Stimulated activated CD8-positive, alpha-beta memory T cell treated with anti-CD3 and anti-CD28 coated beads, Interleukin-12 subunit alpha, Interleukin-12 subunit beta, amount 100 ng/mL, for 24 hours (primary cell): ENCODE measurements around the gene ABCB9.
"Not testable (repeated sequence)": the region's sequence is repeated elsewhere in the genome, so short reads cannot be mapped to it uniquely, and the experiment has no call there.

ENCODE experiments used
- DNase-seq: peaks from one replicate; pipeline ENCODE4 v3.0.0-alpha.2; 2020; ENCODE audit errors: extremely low read depth

The ABCB9 gene

GRCh38 chr12:122937622-122938091 is 28.6 kb downstream of the ABCB9 start:
- no peak for DNase-seq

GRCh38 chr12:122935318-122935717 is 30.9 kb downstream of the ABCB9 start:
- no peak for DNase-seq

GRCh38 chr12:122934722-122935121 is 31.5 kb downstream of the ABCB9 start:
- no peak for DNase-seq

- DNase-seq: no peak
Observed at GRCh38 chr12:122932207-122932606, 34.1 kb downstream of the ABCB9 start.

- no peak for DNase-seq
Observed at GRCh38 chr12:122929812-122930211, 36.5 kb downstream of the ABCB9 start.

- no peak for DNase-seq
Observed at GRCh38 chr12:122929148-122929538, 37.1 kb downstream of the ABCB9 start.

GRCh38 chr12:122928404-122929147 is 37.7 kb downstream of the ABCB9 start:
- no peak for DNase-seq

GRCh38 chr12:122927756-122928403 is 38.4 kb downstream of the ABCB9 start:
- DNase-seq: no peak

- DNase-seq: no peak
Observed at GRCh38 chr12:122921917-122922316, 44.3 kb downstream of the ABCB9 start.

GRCh38 chr12:122920687-122921086 is 45.6 kb downstream of the ABCB9 start:
- DNase-seq: no peak

- DNase-seq: no peak
Observed at GRCh38 chr12:122918827-122919226, 47.4 kb downstream of the ABCB9 start.

- no peak for DNase-seq
Observed at GRCh38 chr12:122917507-122918121, 48.6 kb downstream of the ABCB9 start.

- DNase-seq: no peak
Observed at GRCh38 chr12:122909442-122910288, 56.6 kb downstream of the ABCB9 start.

GRCh38 chr12:122908915-122909314 is 57.3 kb downstream of the ABCB9 start:
- no peak for DNase-seq

- not testable (repeated sequence) for DNase-seq
Observed at GRCh38 chr12:122905258-122905657, 61.0 kb downstream of the ABCB9 start.

- DNase-seq: no peak
Observed at GRCh38 chr12:122903693-122904034, 62.6 kb downstream of the ABCB9 start.

- no peak for DNase-seq
Observed at GRCh38 chr12:122902854-122903692, 63.2 kb downstream of the ABCB9 start.

GRCh38 chr12:122899887-122900286 is 66.4 kb downstream of the ABCB9 start:
- no peak for DNase-seq

- no peak for DNase-seq
Observed at GRCh38 chr12:122896662-122897061, 69.6 kb downstream of the ABCB9 start.

GRCh38 chr12:122895704-122896636 is 70.3 kb downstream of the ABCB9 start, which contains the start of gene VPS37B:
Gene VPS37B, minus strand, starts transcription at chr12:122896124. Its CDS starts 62 bp downstream, at chr12:122896062.
- DNase-seq: peak; percentile 61
